Endothelial cell of umbilical vein (primary cell): Measurements from ENCODE around the gene TENM4. TPM values are rescaled to one million over a fixed set of nuclear protein-coding genes. Genes with fewer than 3 reads are reported as not detected.

Experiments used
- BruUV-seq: library from RNA; stranded (reverse); fragments of 400-500 nt; replicated peaks from 2 replicates; lab custom pipeline; 2021; lab: Mats Ljungman, UMichigan
- CTCF ChIA-PET: fragments of 300-600, 350-600 bp; sonication (Branson Sonifier 250); formaldehyde crosslinking; loops from one replicate; lab custom pipeline; 2021; ENCODE audit warnings: antibody characterized with exemption, inconsistent platforms; lab: Charles Lee
- POLR2A ChIA-PET: fragments of 300-600, 350-600 bp; sonication (Branson Sonifier 250); formaldehyde crosslinking; loops from one replicate; lab custom pipeline; 2021; ENCODE audit warnings: antibody characterized with exemption, inconsistent platforms; lab: Charles Lee
- DNase-seq: peaks from one replicate; pipeline ENCODE4 v3.0.0-alpha.2; 2011; ENCODE audit warnings: low read depth, low spot score
- FAIRE-seq: peaks from 2 replicates; lab custom pipeline; 2011; peaks lifted over from hg19 to GRCh38; lab: Jason Lieb, UNC
- H2AFZ ChIP-seq: 2 replicates; pipeline ENCODE4 v1.6.0; 2012; ENCODE audit warnings: low read depth, low read length, control low read depth, inconsistent platforms
- H3K27ac ChIP-seq: 2 replicates; pipeline ENCODE4 v1.5.1; 2011; ENCODE audit warnings: low read depth, mild to moderate bottlenecking, control low read depth, low read length, moderate library complexity; ENCODE audit not compliant: insufficient read depth
- H3K27me3 ChIP-seq, 2 experiments: 2 replicates each; pipeline versions ENCODE4 v1.6.0 to v1.6.1; 2011; ENCODE audit warnings: low read length in 2 of 2, mixed read lengths in 1 of 2; ENCODE audit not compliant: control insufficient read depth in 2 of 2, insufficient read depth in 2 of 2
- H3K36me3 ChIP-seq, 2 experiments: 2 replicates in 1 of 2; 3 replicates in 1 of 2; pipeline ENCODE4 v1.5.1; 2011; ENCODE audit warnings: low read length in 2 of 2, mild to moderate bottlenecking in 1 of 2, moderate library complexity in 1 of 2; ENCODE audit not compliant: control insufficient read depth in 2 of 2, insufficient read depth in 2 of 2; ENCODE audit errors: extremely low read depth in 1 of 2
- H3K4me1 ChIP-seq: 3 replicates; pipeline ENCODE4 v1.5.1; 2011; ENCODE audit warnings: mild to moderate bottlenecking, low read length; ENCODE audit not compliant: control insufficient read depth, insufficient read depth; ENCODE audit errors: extremely low read depth
- H3K4me2 ChIP-seq: 2 replicates; pipeline ENCODE4 v1.6.1; 2011; ENCODE audit warnings: low read length, control low read depth, mixed read lengths; ENCODE audit not compliant: insufficient read depth
- H3K4me3 ChIP-seq, 3 experiments: fragments of 200-600 bp in 1 of 3; sonication (generic), shearing (Covaris generic) in 1 of 3; replicated peaks in 1 of 3; 2 replicates each; pipeline ENCODE4 v1.5.1; 2011 to 2016; ENCODE audit warnings: control low read depth in 3 of 3, low read length in 3 of 3, mild to moderate bottlenecking in 2 of 3, inconsistent platforms in 1 of 3, low read depth in 1 of 3, moderate library complexity in 1 of 3; ENCODE audit not compliant: insufficient read depth in 1 of 3
- H3K79me2 ChIP-seq: 2 replicates; pipeline ENCODE4 v1.6.0; 2012; ENCODE audit warnings: low read length, inconsistent platforms; ENCODE audit not compliant: control insufficient read depth, insufficient read depth
- H3K9ac ChIP-seq: replicated peaks from 2 replicates; pipeline ENCODE3; 2011; ENCODE audit warnings: low read length, control low read depth; ENCODE audit not compliant: insufficient read depth; ENCODE audit errors: extremely low read depth
- H3K9me1 ChIP-seq: replicated peaks from 3 replicates; pipeline ENCODE4 v1.6.0; 2011; ENCODE audit warnings: mild to moderate bottlenecking, low read length; ENCODE audit not compliant: control insufficient read depth, insufficient read depth; ENCODE audit errors: extremely low read depth
- H3K9me3 ChIP-seq: replicated peaks from 2 replicates; pipeline ENCODE4 v1.5.1; 2012; ENCODE audit warnings: low read length, inconsistent platforms; ENCODE audit not compliant: control insufficient read depth, insufficient read depth
- H4K20me1 ChIP-seq: replicated peaks from 2 replicates; pipeline ENCODE3; 2011; ENCODE audit warnings: mild to moderate bottlenecking, low read length; ENCODE audit not compliant: control insufficient read depth, insufficient read depth; ENCODE audit errors: extremely low read depth
- EZH2 ChIP-seq: IDR thresholded peaks from 2 replicates; pipeline ENCODE4 v1.6.1; 2012; ENCODE audit warnings: borderline replicate concordance, low read depth, mild to moderate bottlenecking, moderate library complexity, low read length, inconsistent platforms; ENCODE audit not compliant: severe bottlenecking
- FOS ChIP-seq: IDR thresholded peaks from 2 replicates; pipeline ENCODE4 v1.6.1; 2011; ENCODE audit warnings: mild to moderate bottlenecking, low read length, moderate library complexity, borderline replicate concordance; ENCODE audit not compliant: insufficient read depth
- GATA2 ChIP-seq: IDR thresholded peaks from 2 replicates; pipeline ENCODE4 v1.7.0; 2011; ENCODE audit warnings: low read depth, mild to moderate bottlenecking, moderate library complexity, mixed read lengths, low read length; ENCODE audit not compliant: insufficient read length, insufficient read depth
- JUN ChIP-seq: IDR thresholded peaks from 2 replicates; pipeline ENCODE4 v1.6.1; 2011; ENCODE audit warnings: borderline replicate concordance, low read depth; ENCODE audit not compliant: insufficient read length, insufficient read depth
- MYC ChIP-seq: IDR thresholded peaks from one replicate; pipeline ENCODE4 v1.6.1; 2011; ENCODE audit warnings: mild to moderate bottlenecking, low read depth, low read length
- POLR2A ChIP-seq: IDR thresholded peaks from 2 replicates; pipeline ENCODE4 v1.6.1; 2012; ENCODE audit warnings: low read depth, mild to moderate bottlenecking, control low read depth, low read length
- POLR2AphosphoS5 ChIP-seq: IDR thresholded peaks from 2 replicates; pipeline ENCODE4 v1.6.1; 2012; ENCODE audit warnings: low read depth, mild to moderate bottlenecking, control low read depth, low read length, moderate library complexity; ENCODE audit not compliant: insufficient read depth
- dilution Hi-C: fragments of 300-500 bp; cut with MboI; formaldehyde crosslinking; loops from one replicate; pipeline ENCODE4 v1.15.0; 2019; ENCODE audit warnings: low sequenced_read_pairs; ENCODE audit not compliant: extremely low pct_ligation_motif_present
- intact Hi-C: fragments of 100-400 bp; cut with micrococcal nuclease; formaldehyde crosslinking; loops from one replicate; pipeline ENCODE4 v1.10.0; 2022
- polyA plus RNA-seq, 4 experiments: library from polyadenylated mRNA; depleted of rRNA in 3 of 4; stranded (reverse) in 3 of 4; unstranded in 1 of 4; fragments of >200 nt; gene quantifications; 2 replicates each; pipeline versions ENCODE4 v1.2.1 to v1.2.3, GENCODE V29; 2011 to 2012; ENCODE audit warnings: missing spikeins in 1 of 4
- total RNA-seq: library from RNA; stranded (reverse); gene quantifications from 2 replicates; pipeline ENCODE4 v1.2.3, GENCODE V29; 2021
- TF ChIP-seq, protein P1 (sequence below), 2 donors: IDR thresholded peaks; 1 replicate in 1 of 2; 2 replicates in 1 of 2; pipeline ENCODE4 v1.5.1; 2011; ENCODE audit warnings: low read length in 2 of 2, mild to moderate bottlenecking in 2 of 2, moderate library complexity in 2 of 2, control low read depth in 1 of 2, inconsistent platforms in 1 of 2, low read depth in 1 of 2; ENCODE audit not compliant: insufficient read depth in 1 of 2; ENCODE audit errors: extremely low read depth in 1 of 2
- TF ChIP-seq, protein P2 (sequence below): IDR thresholded peaks from 2 replicates; pipeline ENCODE4 v1.6.1; 2011; ENCODE audit not compliant: insufficient read depth, insufficient read length

The TENM4 gene
- total and polyA plus RNA-seq, 2 donors (not counting 3 experiments of a cell fraction or from before 2014, with no cell fraction given), result 0.06 to 0.27 TPM

DNA sequence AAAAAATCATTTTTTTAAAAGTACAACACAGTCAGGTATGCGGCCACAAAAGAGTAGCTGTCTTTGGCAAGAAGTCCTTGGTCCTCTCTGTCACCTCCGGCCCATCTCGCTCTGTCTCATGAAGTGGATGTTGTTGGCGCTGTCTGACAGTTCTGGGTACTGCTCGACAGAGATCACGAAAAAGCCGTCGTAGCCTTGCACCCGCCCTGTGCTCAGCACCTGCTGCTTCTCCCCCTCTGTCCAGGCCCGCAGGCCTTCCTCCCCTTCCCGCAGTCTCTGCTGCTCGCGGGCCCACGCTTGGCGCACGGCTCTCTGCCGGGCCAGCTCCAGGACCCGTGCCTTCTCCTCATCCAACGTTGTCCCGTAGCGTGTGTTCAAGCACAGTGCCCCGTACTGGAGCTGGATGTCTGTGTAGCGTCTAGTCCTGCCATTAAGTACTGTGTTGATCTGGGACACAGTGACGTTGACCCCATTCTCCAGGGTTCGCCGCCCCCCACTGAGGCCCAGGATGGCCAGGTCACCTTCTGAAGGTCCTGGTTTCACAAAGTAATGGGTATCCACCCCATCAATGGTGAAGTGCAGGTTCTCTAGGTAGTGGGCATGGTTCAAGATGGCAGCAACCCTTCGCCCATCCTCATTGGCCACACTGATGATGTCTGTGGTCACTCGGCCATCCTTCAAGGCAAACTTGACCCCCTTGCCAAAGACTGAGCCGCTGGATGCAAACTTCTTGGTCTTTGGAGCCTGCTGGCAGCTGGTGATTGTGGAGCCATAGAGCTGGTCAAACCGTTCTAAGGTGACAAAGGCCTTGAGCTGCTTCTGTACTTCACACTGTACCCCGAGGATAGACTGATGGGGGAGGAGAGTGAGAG is 782.6 kb downstream of the TENM4 start:
- Histone ChIP-seq H3K9ac (no peak overlapping the region), H3K9me1 (no peaks in the 10 kb centered on the region), H3K4me3 (no peak overlapping the region), H3K36me3 (no peaks in the 10 kb centered on the region), H3K27me3 (no peaks in the 10 kb centered on the region), H3K4me2 (no peak overlapping the region), H3K27ac (no peak overlapping the region), H4K20me1 (no peaks in the 10 kb centered on the region), H2AFZ (no peak overlapping the region), H3K79me2 (no peaks in the 10 kb centered on the region), H3K4me1 (no peaks in the 10 kb centered on the region), H3K9me3 (no peaks in the 10 kb centered on the region)
- intact Hi-C loops (no loop called here), dilution Hi-C loops (no loop called here)
- DNase-seq (no peak), FAIRE-seq (no peak)
- TF ChIP-seq MYC (no peak), EZH2 (no peak)
- POLR2A ChIA-PET, result no interaction called here
- no TSS peak for BruUV-seq
- CTCF ChIA-PET, result interaction anchor here (2.1 kb wide), 1 partner anchor 13 kb away, joined by 10 read pairs; no protein-coding TSS in a partner anchor

DNA sequence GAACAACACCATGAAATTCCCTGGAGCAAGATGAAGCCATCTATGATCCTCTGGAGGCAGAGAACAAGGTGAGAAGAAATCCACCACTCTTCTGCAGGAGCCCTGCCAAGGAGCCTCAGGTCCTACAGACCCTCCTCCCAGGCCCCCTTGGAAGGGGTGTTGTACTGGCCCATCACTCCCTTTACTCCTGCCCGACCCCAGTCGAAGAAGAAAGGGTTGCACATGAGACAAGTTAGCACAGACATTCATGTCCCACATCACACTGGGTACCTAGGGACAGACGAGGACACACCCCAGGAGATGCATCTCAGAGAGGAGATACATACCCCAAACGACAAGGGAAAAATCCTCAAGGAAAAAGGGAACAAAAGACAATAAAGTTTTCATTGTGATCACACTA is 783.4 kb downstream of the TENM4 start:
- no peaks in the 10 kb centered on the region for H4K20me1 ChIP-seq
- H2AFZ ChIP-seq, result no peak overlapping the region
- H3K9ac ChIP-seq, result no peak overlapping the region
- H3K4me2 ChIP-seq, result no peak overlapping the region
- H3K79me2 ChIP-seq, result no peaks in the 10 kb centered on the region
- TF ChIP-seq, protein P1, sequence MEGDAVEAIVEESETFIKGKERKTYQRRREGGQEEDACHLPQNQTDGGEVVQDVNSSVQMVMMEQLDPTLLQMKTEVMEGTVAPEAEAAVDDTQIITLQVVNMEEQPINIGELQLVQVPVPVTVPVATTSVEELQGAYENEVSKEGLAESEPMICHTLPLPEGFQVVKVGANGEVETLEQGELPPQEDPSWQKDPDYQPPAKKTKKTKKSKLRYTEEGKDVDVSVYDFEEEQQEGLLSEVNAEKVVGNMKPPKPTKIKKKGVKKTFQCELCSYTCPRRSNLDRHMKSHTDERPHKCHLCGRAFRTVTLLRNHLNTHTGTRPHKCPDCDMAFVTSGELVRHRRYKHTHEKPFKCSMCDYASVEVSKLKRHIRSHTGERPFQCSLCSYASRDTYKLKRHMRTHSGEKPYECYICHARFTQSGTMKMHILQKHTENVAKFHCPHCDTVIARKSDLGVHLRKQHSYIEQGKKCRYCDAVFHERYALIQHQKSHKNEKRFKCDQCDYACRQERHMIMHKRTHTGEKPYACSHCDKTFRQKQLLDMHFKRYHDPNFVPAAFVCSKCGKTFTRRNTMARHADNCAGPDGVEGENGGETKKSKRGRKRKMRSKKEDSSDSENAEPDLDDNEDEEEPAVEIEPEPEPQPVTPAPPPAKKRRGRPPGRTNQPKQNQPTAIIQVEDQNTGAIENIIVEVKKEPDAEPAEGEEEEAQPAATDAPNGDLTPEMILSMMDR (IDR thresholded peaks at IDR 0.05; ENCODE audit: extremely low read depth in 1 of 2, insufficient read depth in 1 of 2, low read depth in 1 of 2, low read length in 2 of 2), result no peak
- TF ChIP-seq FOS, result no peak
- TF ChIP-seq POLR2A, result no peak
- no peak for TF ChIP-seq EZH2
- no peak for TF ChIP-seq POLR2AphosphoS5
- TF ChIP-seq JUN, result no peak
- no peak for TF ChIP-seq GATA2
- TF ChIP-seq MYC, result no peak
- TF ChIP-seq, protein P2, sequence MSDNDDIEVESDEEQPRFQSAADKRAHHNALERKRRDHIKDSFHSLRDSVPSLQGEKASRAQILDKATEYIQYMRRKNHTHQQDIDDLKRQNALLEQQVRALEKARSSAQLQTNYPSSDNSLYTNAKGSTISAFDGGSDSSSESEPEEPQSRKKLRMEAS, result no peak
- dilution Hi-C loops (no loop called here), intact Hi-C loops (no loop called here)
- no peak overlapping the region for H3K27ac ChIP-seq
- H3K9me3 ChIP-seq, result no peaks in the 10 kb centered on the region
- no TSS peak for BruUV-seq
- FAIRE-seq (no peak), DNase-seq (no peak)
- POLR2A ChIA-PET, result no interaction called here
- H3K9me1 ChIP-seq, result no peaks in the 10 kb centered on the region
- H3K27me3 ChIP-seq, result no peaks in the 10 kb centered on the region
- H3K4me3 ChIP-seq, result no peak overlapping the region
- H3K4me1 ChIP-seq, result no peaks in the 10 kb centered on the region
- no peaks in the 10 kb centered on the region for H3K36me3 ChIP-seq
- CTCF ChIA-PET, result interaction anchor here (2.1 kb wide), 1 partner anchor 12 kb away, joined by 10 read pairs; no protein-coding TSS in a partner anchor
